Astrocyte (in vitro differentiated cells and primary cell): ENCODE results near the gene CNTN5. TPM values are rescaled to one million over a fixed set of nuclear protein-coding genes. Genes with fewer than 3 reads are reported as not detected.

Experiments used
- DNase-seq: peaks from one replicate; pipeline ENCODE4 v3.0.0-alpha.2; 2010; ENCODE audit warnings: low read depth
- FAIRE-seq: peaks from 2 replicates; lab custom pipeline; 2011; peaks lifted over from hg19 to GRCh38; lab: Jason Lieb, UNC
- H2AFZ ChIP-seq: 2 replicates; pipeline ENCODE4 v1.6.0; 2012; ENCODE audit warnings: low read depth, low read length, inconsistent platforms
- H3K27ac ChIP-seq: 2 replicates; pipeline ENCODE4 v1.5.1; 2011; ENCODE audit warnings: low read depth, low read length, inconsistent platforms
- H3K27me3 ChIP-seq: 2 replicates; pipeline ENCODE4 v1.6.0; 2011; ENCODE audit warnings: low read length, inconsistent platforms; ENCODE audit not compliant: insufficient read depth
- H3K36me3 ChIP-seq: 2 replicates; pipeline ENCODE4 v1.5.1; 2011; ENCODE audit warnings: low read length, inconsistent platforms; ENCODE audit not compliant: insufficient read depth
- H3K4me1 ChIP-seq: 2 replicates; pipeline ENCODE4 v1.5.1; 2011; ENCODE audit warnings: low read length, inconsistent platforms; ENCODE audit not compliant: insufficient read depth
- H3K4me2 ChIP-seq: 2 replicates; pipeline ENCODE4 v1.6.0; 2012; ENCODE audit warnings: low read length, inconsistent platforms
- H3K4me3 ChIP-seq: 2 replicates; pipeline ENCODE4 v1.5.1; 2011; ENCODE audit warnings: low read depth, mild to moderate bottlenecking, low read length, inconsistent platforms; ENCODE audit not compliant: insufficient read depth
- H3K79me2 ChIP-seq: 2 replicates; pipeline ENCODE4 v1.6.0; 2012; ENCODE audit warnings: mild to moderate bottlenecking, low read length, inconsistent platforms; ENCODE audit not compliant: insufficient read depth
- H3K9ac ChIP-seq: 2 replicates; pipeline ENCODE4 v1.6.0; 2012; ENCODE audit warnings: mild to moderate bottlenecking, low read length, inconsistent platforms
- H3K9me3 ChIP-seq: 2 replicates; pipeline ENCODE4 v1.5.1; 2012; ENCODE audit warnings: low read depth, mild to moderate bottlenecking, low read length, inconsistent platforms; ENCODE audit not compliant: insufficient read depth
- H4K20me1 ChIP-seq: 2 replicates; pipeline ENCODE4 v1.6.0; 2012; ENCODE audit warnings: low read length, inconsistent platforms; ENCODE audit not compliant: insufficient read depth
- H3K27ac Mint-ChIP-seq: one replicate; pipeline ENCODE4 v1.8.0; 2021; ENCODE audit warnings: mild to moderate bottlenecking, mixed read lengths; ENCODE audit not compliant: unreplicated experiment
- H3K27me3 Mint-ChIP-seq: one replicate; pipeline ENCODE4 v1.8.0; 2021; ENCODE audit warnings: low read depth, mixed read lengths; ENCODE audit not compliant: unreplicated experiment
- H3K36me3 Mint-ChIP-seq: one replicate; pipeline ENCODE4 v1.8.0; 2021; ENCODE audit warnings: low read depth, mixed read lengths; ENCODE audit not compliant: unreplicated experiment
- H3K4me1 Mint-ChIP-seq: one replicate; pipeline ENCODE4 v1.8.0; 2021; ENCODE audit warnings: low read depth, mixed read lengths; ENCODE audit not compliant: unreplicated experiment
- H3K4me3 Mint-ChIP-seq: one replicate; pipeline ENCODE4 v1.8.0; 2021; ENCODE audit warnings: mild to moderate bottlenecking, moderate library complexity, mixed read lengths; ENCODE audit not compliant: unreplicated experiment
- H3K9me3 Mint-ChIP-seq: one replicate; pipeline ENCODE4 v1.8.0; 2021; ENCODE audit warnings: mild to moderate bottlenecking, mixed read lengths; ENCODE audit not compliant: unreplicated experiment
- EZH2 ChIP-seq: IDR thresholded peaks from 2 replicates; pipeline ENCODE4 v1.6.1; 2012; ENCODE audit warnings: mild to moderate bottlenecking, low read length, inconsistent platforms; ENCODE audit not compliant: insufficient read depth
- total RNA-seq: library from RNA; stranded (reverse); gene quantifications from 2 replicates; pipeline ENCODE4 v1.2.1, GENCODE V29; 2021
- TF ChIP-seq, protein P1 (sequence below): IDR thresholded peaks from 2 replicates; pipeline ENCODE4 v1.5.1; 2011; ENCODE audit warnings: low read depth, mild to moderate bottlenecking, inconsistent platforms, low read length, moderate library complexity; ENCODE audit not compliant: insufficient read depth

CNTN5 gene
- total RNA-seq, 1 donor from 2014 or later: 1.1 TPM

DNA sequence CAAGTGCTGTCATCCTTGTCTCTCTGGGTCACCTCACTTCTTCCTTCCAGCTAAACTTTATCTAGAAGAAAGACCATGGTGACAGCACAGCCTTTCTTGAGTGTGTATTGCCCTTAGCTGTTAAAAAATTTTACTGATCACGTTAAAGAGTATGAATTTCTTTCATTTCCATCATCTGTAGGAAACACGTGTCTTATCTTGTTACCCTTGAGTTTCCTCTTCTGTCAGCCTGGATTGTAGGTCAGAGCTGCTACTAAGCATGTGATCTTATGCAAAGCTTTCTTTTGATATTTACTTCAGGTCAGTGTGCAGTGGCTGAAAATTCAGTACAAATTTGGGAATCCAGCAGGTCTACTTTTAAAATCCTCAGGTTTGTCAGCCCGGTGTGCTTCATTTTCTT, 1154.1 kb downstream of the CNTN5 start:
- H2AFZ ChIP-seq: no peak overlapping the region
- H3K4me3 ChIP-seq: no peak overlapping the region
- no peak overlapping the region for H3K9ac ChIP-seq
- no peak overlapping the region for H3K27ac Mint-ChIP-seq
- H3K4me1 ChIP-seq: no peaks in the 10 kb centered on the region
- no peak for DNase-seq
- H3K4me2 ChIP-seq: no peak overlapping the region
- H3K27ac ChIP-seq: no peak overlapping the region
- peaks cover 4% of the 10 kb centered on the region for H3K27me3 Mint-ChIP-seq
- H3K4me1 Mint-ChIP-seq: peaks cover 2% of the 10 kb centered on the region
- H3K27me3 ChIP-seq: no peaks in the 10 kb centered on the region
- H4K20me1 ChIP-seq: no peaks in the 10 kb centered on the region
- H3K9me3 ChIP-seq: no peaks in the 10 kb centered on the region
- TF ChIP-seq EZH2: no peak
- TF ChIP-seq, protein P1, sequence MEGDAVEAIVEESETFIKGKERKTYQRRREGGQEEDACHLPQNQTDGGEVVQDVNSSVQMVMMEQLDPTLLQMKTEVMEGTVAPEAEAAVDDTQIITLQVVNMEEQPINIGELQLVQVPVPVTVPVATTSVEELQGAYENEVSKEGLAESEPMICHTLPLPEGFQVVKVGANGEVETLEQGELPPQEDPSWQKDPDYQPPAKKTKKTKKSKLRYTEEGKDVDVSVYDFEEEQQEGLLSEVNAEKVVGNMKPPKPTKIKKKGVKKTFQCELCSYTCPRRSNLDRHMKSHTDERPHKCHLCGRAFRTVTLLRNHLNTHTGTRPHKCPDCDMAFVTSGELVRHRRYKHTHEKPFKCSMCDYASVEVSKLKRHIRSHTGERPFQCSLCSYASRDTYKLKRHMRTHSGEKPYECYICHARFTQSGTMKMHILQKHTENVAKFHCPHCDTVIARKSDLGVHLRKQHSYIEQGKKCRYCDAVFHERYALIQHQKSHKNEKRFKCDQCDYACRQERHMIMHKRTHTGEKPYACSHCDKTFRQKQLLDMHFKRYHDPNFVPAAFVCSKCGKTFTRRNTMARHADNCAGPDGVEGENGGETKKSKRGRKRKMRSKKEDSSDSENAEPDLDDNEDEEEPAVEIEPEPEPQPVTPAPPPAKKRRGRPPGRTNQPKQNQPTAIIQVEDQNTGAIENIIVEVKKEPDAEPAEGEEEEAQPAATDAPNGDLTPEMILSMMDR: no peak
- no peaks in the 10 kb centered on the region for H3K79me2 ChIP-seq
- no peaks in the 10 kb centered on the region for H3K36me3 ChIP-seq
- no peak for FAIRE-seq
- H3K4me3 Mint-ChIP-seq: no peak overlapping the region
- no peaks in the 10 kb centered on the region for H3K9me3 Mint-ChIP-seq
- no peaks in the 10 kb centered on the region for H3K36me3 Mint-ChIP-seq

DNA sequence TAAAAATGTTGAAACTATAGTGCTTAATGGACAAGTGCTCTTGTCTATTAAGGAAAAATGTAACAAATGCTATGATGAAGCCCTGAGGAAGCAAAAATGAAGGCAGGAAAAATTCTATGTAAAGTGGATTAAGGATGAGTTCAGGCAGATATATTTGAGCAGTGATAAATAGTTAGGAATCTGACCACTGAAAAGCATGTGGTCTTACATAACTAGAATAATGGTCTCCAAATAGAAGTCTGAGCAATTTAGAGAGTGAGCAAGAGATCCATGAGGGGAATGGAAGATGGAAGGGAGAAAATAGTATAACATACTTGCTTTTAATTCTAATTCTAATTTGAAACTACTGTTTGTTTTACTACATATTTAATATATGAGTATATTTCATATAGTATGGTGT, 1155.7 kb downstream of the CNTN5 start:
- Histone ChIP-seq H4K20me1 (no peaks in the 10 kb centered on the region), H3K9ac (no peak overlapping the region), H3K9me3 (no peaks in the 10 kb centered on the region), H3K4me3 (no peak overlapping the region), H2AFZ (no peak overlapping the region), H3K27me3 (no peaks in the 10 kb centered on the region), H3K79me2 (no peaks in the 10 kb centered on the region), H3K4me1 (no peaks in the 10 kb centered on the region), H3K36me3 (no peaks in the 10 kb centered on the region), H3K4me2 (no peak overlapping the region), H3K27ac (no peak overlapping the region)
- TF ChIP-seq, protein P1: no peak
- no peak for TF ChIP-seq EZH2
- Mint-ChIP-seq H3K4me1 (peaks cover 2% of the 10 kb centered on the region), H3K27ac (no peak overlapping the region), H3K9me3 (no peaks in the 10 kb centered on the region), H3K27me3 (peaks cover 4% of the 10 kb centered on the region), H3K4me3 (no peak overlapping the region), H3K36me3 (no peaks in the 10 kb centered on the region)
- DNase-seq (no peak), FAIRE-seq (no peak)

DNA sequence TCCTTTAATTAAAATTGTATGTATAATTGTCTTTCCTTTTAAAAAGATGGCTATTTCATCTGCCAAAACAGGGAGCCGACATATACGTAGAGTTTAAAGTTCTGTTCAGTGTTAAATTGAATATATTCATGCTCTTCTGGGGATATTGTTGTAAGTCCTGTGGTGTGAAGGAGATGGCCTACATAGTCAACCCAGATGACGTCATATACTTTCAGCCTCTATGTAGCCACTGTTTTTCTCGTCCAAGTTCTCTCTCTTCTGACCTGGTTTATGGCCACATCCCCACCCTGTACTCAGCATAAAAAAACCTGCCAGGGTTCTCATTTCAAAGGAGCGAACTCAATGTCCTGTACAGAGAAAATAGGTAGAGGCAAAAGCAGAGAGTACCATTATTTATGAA, 1156.9 kb downstream of the CNTN5 start:
- H2AFZ ChIP-seq: no peak overlapping the region
- DNase-seq (no peak), FAIRE-seq (no peak)
- H4K20me1 ChIP-seq: no peaks in the 10 kb centered on the region
- no peak overlapping the region for H3K4me3 ChIP-seq
- Mint-ChIP-seq H3K4me1 (peaks cover 2% of the 10 kb centered on the region), H3K27ac (no peak overlapping the region), H3K36me3 (no peaks in the 10 kb centered on the region), H3K9me3 (no peaks in the 10 kb centered on the region), H3K27me3 (peaks cover 4% of the 10 kb centered on the region), H3K4me3 (no peak overlapping the region)
- no peaks in the 10 kb centered on the region for H3K4me1 ChIP-seq
- no peaks in the 10 kb centered on the region for H3K27me3 ChIP-seq
- TF ChIP-seq EZH2: no peak
- TF ChIP-seq, protein P1: no peak
- H3K36me3 ChIP-seq: no peaks in the 10 kb centered on the region
- no peak overlapping the region for H3K4me2 ChIP-seq
- no peak overlapping the region for H3K27ac ChIP-seq
- no peak overlapping the region for H3K9ac ChIP-seq
- H3K9me3 ChIP-seq: no peaks in the 10 kb centered on the region
- no peaks in the 10 kb centered on the region for H3K79me2 ChIP-seq
